Gastroesophageal sphincter (tissue), 4 donors: Measurements from ENCODE around the gene PARD3B. TPM values are rescaled to one million over a fixed set of nuclear protein-coding genes. Genes with fewer than 3 reads are reported as not detected.

Source experiments
- ATAC-seq: fragments of 150-250 bp; one replicate; pipeline ENCODE4 v1.9.1; 2016; ENCODE audit warnings: mild to moderate bottlenecking, moderate library complexity
- H3K27ac ChIP-seq, 4 donors: fragments of 200-600 bp; sonication (generic) in 3 of 4; 1 replicate in 3 of 4; 2 replicates in 1 of 4; pipeline ENCODE4 v1.5.1; 2016 to 2019
- H3K27me3 ChIP-seq: fragments of 200-600 bp; sonication (generic); one replicate; pipeline ENCODE4 v1.5.1; 2019
- H3K36me3 ChIP-seq, 2 donors: fragments of 200-600 bp; sonication (generic); one replicate each; pipeline ENCODE4 v1.5.1; 2019; ENCODE audit warnings: control low read depth in 1 of 2
- H3K4me1 ChIP-seq, 3 donors: fragments of 200-600 bp; sonication (generic); 1 replicate in 2 of 3; 2 replicates in 1 of 3; pipeline ENCODE4 v1.5.1; 2016 to 2019; ENCODE audit warnings: control low read depth in 2 of 3
- H3K4me3 ChIP-seq, 2 donors: fragments of 200-600 bp; sonication (generic); one replicate each; pipeline ENCODE4 v1.5.1; 2019; ENCODE audit warnings: mild to moderate bottlenecking in 1 of 2, moderate library complexity in 1 of 2
- H3K9me3 ChIP-seq, 3 donors: fragments of 200-600 bp; sonication (generic); one replicate each; pipeline ENCODE4 v1.5.1; 2017 to 2019; ENCODE audit warnings: control low read depth in 2 of 3
- EP300 ChIP-seq: sonication (generic); formaldehyde crosslinking; IDR thresholded peaks from one replicate; pipeline ENCODE4 v1.6.1; 2017; ENCODE audit warnings: antibody characterized with exemption, mild to moderate bottlenecking
- POLR2A ChIP-seq, 2 donors: fragments of 450-650 bp; IDR thresholded peaks; one replicate each; pipeline ENCODE4 v1.6.1; 2017; ENCODE audit warnings: antibody characterized with exemption in 2 of 2, mild to moderate bottlenecking in 2 of 2, moderate library complexity in 1 of 2
- POLR2AphosphoS5 ChIP-seq: sonication (generic); formaldehyde crosslinking; IDR thresholded peaks from one replicate; pipeline ENCODE4 v1.6.1; 2017; ENCODE audit warnings: antibody characterized with exemption
- WGBS, 2 donors: methylation state at CpG; one replicate each; pipeline ENCODE4 v1.1.5; 2018; ENCODE audit warnings: low coverage in 1 of 2; 5-methylcytosine and 5-hydroxymethylcytosine counted together
- total RNA-seq, 4 donors: library from RNA; depleted of rRNA; stranded (reverse); fragments of >200 nt; gene quantifications; one replicate each; pipeline ENCODE4 v1.1.0, GENCODE V29; 2016
- TF ChIP-seq, protein P1 (sequence below), 4 experiments: fragments of 200-600 bp in 2 of 4; fragments of 450-650 bp in 2 of 4; sonication (generic) in 1 of 4; IDR thresholded peaks; one replicate each; pipeline ENCODE4 v1.5.1; 2017 to 2019; ENCODE audit warnings: antibody characterized with exemption in 4 of 4, mild to moderate bottlenecking in 2 of 4, moderate library complexity in 2 of 4

Gene PARD3B
- total RNA-seq, 4 donors from 2014 or later = 29.6 to 42.2 (median 41.0) TPM

DNA sequence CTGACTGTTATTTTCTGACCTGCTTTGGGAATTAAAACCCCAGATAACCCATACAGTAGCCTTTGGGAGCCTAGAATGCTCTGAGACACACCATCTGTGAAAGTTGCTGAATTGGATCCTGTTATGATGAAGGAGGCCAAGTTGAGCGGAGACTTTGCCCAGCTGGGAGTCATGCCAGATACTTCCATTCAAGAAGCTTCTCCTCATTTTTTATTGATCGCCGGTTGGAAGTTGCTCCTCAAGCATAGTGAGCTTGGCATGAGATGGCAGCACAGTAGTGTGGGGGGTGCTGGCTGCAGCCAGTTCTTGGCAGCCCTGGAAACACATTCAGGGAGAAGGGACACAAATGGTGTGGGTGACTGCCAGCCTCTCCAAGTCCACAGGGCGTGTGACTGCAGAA, 866.3 kb downstream of the PARD3B start:
- H3K27ac ChIP-seq = no peak overlapping the region
- H3K27me3 ChIP-seq = no peaks in the 10 kb centered on the region
- TF ChIP-seq POLR2AphosphoS5 (no peak), EP300 (no peak), POLR2A (IDR thresholded peaks at IDR 0.05) (no peak)
- TF ChIP-seq, protein P1, sequence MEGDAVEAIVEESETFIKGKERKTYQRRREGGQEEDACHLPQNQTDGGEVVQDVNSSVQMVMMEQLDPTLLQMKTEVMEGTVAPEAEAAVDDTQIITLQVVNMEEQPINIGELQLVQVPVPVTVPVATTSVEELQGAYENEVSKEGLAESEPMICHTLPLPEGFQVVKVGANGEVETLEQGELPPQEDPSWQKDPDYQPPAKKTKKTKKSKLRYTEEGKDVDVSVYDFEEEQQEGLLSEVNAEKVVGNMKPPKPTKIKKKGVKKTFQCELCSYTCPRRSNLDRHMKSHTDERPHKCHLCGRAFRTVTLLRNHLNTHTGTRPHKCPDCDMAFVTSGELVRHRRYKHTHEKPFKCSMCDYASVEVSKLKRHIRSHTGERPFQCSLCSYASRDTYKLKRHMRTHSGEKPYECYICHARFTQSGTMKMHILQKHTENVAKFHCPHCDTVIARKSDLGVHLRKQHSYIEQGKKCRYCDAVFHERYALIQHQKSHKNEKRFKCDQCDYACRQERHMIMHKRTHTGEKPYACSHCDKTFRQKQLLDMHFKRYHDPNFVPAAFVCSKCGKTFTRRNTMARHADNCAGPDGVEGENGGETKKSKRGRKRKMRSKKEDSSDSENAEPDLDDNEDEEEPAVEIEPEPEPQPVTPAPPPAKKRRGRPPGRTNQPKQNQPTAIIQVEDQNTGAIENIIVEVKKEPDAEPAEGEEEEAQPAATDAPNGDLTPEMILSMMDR (IDR thresholded peaks at IDR 0.05) = no peak
- H3K36me3 ChIP-seq = no peaks in the 10 kb centered on the region
- H3K4me3 ChIP-seq = no peak overlapping the region
- H3K9me3 ChIP-seq = no peaks in the 10 kb centered on the region
- 73 to 75% methylated on average over 1 to 4 of the region's 4 CpGs for WGBS, 2 donors
- peaks cover 0 to 22% (median 0%) of the 10 kb centered on the region in 3 donors for H3K4me1 ChIP-seq
- no peak for ATAC-seq

DNA sequence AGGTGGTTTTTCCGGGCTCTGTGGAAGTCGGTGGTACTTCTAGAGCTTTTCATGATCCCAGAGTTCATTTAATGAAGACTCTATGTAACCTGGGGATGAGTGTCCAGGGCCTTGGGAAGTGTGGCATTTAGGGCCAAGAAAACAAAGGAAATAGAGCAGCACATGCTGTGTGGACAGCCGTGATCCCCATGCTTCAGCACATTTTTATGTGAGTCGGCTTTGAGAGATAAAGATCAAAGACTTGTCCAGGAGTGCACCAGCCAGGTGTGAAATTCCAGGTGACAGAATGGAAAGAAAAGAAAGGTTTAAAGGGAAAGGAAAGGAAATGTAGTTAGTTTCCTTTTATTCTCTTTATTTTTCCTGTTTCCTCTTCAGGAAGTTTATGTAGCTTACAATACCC, 879.1 kb downstream of the PARD3B start:
- no peaks in the 10 kb centered on the region for H3K9me3 ChIP-seq
- 76 to 79% methylated on average over 4 of the region's 4 CpGs for WGBS, 2 donors
- no peak for ATAC-seq
- H3K4me1 ChIP-seq = no peaks in the 10 kb centered on the region
- H3K4me3 ChIP-seq = no peak overlapping the region
- H3K27me3 ChIP-seq = no peaks in the 10 kb centered on the region
- H3K27ac ChIP-seq = no peak overlapping the region
- H3K36me3 ChIP-seq = no peaks in the 10 kb centered on the region
- TF ChIP-seq POLR2A (IDR thresholded peaks at IDR 0.05) (no peak), EP300 (no peak), POLR2AphosphoS5 (no peak)
- TF ChIP-seq, protein P1 (IDR thresholded peaks at IDR 0.05) = no peak

DNA sequence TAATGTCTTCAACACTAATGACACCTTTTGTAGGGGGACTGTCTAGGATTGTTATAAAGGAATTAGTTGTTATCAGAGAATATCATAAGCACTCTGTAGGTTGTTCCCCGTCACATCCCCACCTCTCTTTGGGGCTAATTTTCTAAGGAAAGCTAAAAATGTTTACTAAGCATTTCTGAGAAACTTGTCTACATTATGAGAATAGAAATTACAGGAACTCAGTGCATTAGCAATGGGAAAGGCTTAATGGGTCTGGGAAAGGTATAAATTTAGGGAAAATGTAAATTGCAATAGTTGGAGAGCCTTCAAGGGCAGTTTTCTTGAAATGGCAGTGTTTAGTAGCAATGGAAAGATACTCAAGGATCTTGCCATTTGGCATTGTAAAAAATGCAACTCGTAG, 879.8 kb downstream of the PARD3B start:
- WGBS, 2 donors = 100% methylated on average over 2 of the region's 2 CpGs
- no peak overlapping the region for H3K27ac ChIP-seq
- H3K9me3 ChIP-seq = no peaks in the 10 kb centered on the region
- no peak overlapping the region for H3K4me3 ChIP-seq
- no peak for TF ChIP-seq EP300
- TF ChIP-seq POLR2A (IDR thresholded peaks at IDR 0.05) = no peak
- TF ChIP-seq POLR2AphosphoS5 = no peak
- TF ChIP-seq, protein P1 (IDR thresholded peaks at IDR 0.05) = no peak
- no peaks in the 10 kb centered on the region for H3K27me3 ChIP-seq
- H3K36me3 ChIP-seq = no peaks in the 10 kb centered on the region
- no peak for ATAC-seq
- H3K4me1 ChIP-seq = no peaks in the 10 kb centered on the region

DNA sequence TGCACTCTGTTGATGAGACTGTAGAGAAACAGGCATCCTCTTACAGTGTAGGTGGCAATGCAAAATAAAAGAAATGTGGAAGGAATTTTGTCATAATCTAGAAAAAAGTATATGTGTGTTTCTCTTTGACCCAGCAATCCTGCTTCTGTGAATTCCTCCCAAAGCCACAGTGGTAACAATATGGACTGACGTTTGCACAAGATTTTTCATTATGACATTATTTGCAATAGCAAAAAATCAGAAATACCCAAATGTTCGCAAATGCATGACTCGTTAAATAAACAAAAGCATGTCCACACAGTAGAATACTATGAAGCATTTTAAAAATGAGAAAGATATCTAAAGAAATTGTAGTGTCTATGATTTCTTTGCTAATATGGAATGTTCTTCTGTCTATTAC, 881.8 kb downstream of the PARD3B start:
- TF ChIP-seq POLR2AphosphoS5 (no peak), EP300 (no peak), POLR2A (IDR thresholded peaks at IDR 0.05) (no peak)
- TF ChIP-seq, protein P1 (IDR thresholded peaks at IDR 0.05) = no peak
- Histone ChIP-seq H3K27me3 (no peaks in the 10 kb centered on the region), H3K36me3 (no peaks in the 10 kb centered on the region), H3K27ac (no peak overlapping the region), H3K4me3 (no peak overlapping the region), H3K9me3 (no peaks in the 10 kb centered on the region), H3K4me1 (no peaks in the 10 kb centered on the region)
- ATAC-seq = no peak
- WGBS, 2 donors = 66 to 72% methylated on average over 3 of the region's 3 CpGs

DNA sequence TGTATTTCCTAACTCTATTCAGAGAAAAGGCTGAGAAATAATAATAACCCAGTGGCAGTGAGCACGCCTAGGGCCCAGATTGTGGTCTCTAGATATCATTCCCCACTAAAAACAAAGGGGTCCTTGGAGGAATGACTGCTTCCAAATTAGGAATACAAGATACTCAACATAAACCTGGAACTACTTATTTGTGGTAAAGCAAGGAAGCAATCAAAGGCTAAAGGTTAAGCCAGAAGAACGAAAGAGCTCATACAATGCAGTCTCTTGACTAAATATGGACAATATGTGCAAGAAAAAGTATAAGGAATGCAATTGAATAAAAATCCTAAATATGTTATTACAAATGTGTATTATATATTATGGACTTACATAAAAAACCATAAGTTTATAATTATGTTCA, 883.5 kb downstream of the PARD3B start:
- WGBS, 2 donors = 81 to 96% methylated on average over 2 of the region's 2 CpGs
- Histone ChIP-seq H3K27ac (no peak overlapping the region), H3K9me3 (no peaks in the 10 kb centered on the region), H3K4me3 (no peak overlapping the region), H3K4me1 (no peaks in the 10 kb centered on the region), H3K27me3 (no peaks in the 10 kb centered on the region), H3K36me3 (no peaks in the 10 kb centered on the region)
- ATAC-seq = no peak
- TF ChIP-seq POLR2A (IDR thresholded peaks at IDR 0.05) (no peak), POLR2AphosphoS5 (no peak), EP300 (no peak)
- TF ChIP-seq, protein P1 (IDR thresholded peaks at IDR 0.05) = no peak
